Osteocyte (in vitro differentiated cells): ENCODE results near the gene PRLR. TPM values are rescaled to one million over a fixed set of nuclear protein-coding genes. Genes with fewer than 3 reads are reported as not detected.
"Not testable (repeated sequence)": the region's sequence is repeated elsewhere in the genome, so short reads cannot be mapped to it uniquely, and the experiment has no call there.

Experiments
- DNase-seq: peaks from one replicate; pipeline ENCODE4 v3.0.0; 2021; ENCODE audit warnings: mixed read lengths; ENCODE audit not compliant: unreplicated experiment; ENCODE audit errors: extremely low spot score
- H3K27ac Mint-ChIP-seq: one replicate; pipeline ENCODE4 v1.8.0; 2021; ENCODE audit warnings: mild to moderate bottlenecking, mixed read lengths; ENCODE audit not compliant: unreplicated experiment
- H3K27me3 Mint-ChIP-seq: one replicate; pipeline ENCODE4 v1.8.0; 2021; ENCODE audit warnings: mixed read lengths; ENCODE audit not compliant: unreplicated experiment
- H3K36me3 Mint-ChIP-seq: one replicate; pipeline ENCODE4 v1.8.0; 2021; ENCODE audit warnings: mixed read lengths; ENCODE audit not compliant: unreplicated experiment
- H3K4me1 Mint-ChIP-seq: one replicate; pipeline ENCODE4 v1.8.0; 2021; ENCODE audit warnings: mixed read lengths; ENCODE audit not compliant: unreplicated experiment
- H3K4me3 Mint-ChIP-seq: one replicate; pipeline ENCODE4 v1.8.0; 2021; ENCODE audit warnings: mild to moderate bottlenecking, moderate library complexity, mixed read lengths; ENCODE audit not compliant: unreplicated experiment
- H3K9me3 Mint-ChIP-seq: one replicate; pipeline ENCODE4 v1.8.0; 2021; ENCODE audit warnings: mixed read lengths; ENCODE audit not compliant: unreplicated experiment
- total RNA-seq: library from RNA; stranded (reverse); gene quantifications from 2 replicates; pipeline ENCODE4 v1.2.1, GENCODE V29; 2021
- TF ChIP-seq, protein P1 (sequence below): fragments of 200-600 bp; sonication (generic); IDR thresholded peaks from 2 replicates; pipeline ENCODE4 v1.5.0; 2021; ENCODE audit warnings: antibody characterized with exemption, mild to moderate bottlenecking, moderate library complexity

The PRLR gene
- total RNA-seq, 1 donor from 2014 or later: 0.30 TPM

DNA sequence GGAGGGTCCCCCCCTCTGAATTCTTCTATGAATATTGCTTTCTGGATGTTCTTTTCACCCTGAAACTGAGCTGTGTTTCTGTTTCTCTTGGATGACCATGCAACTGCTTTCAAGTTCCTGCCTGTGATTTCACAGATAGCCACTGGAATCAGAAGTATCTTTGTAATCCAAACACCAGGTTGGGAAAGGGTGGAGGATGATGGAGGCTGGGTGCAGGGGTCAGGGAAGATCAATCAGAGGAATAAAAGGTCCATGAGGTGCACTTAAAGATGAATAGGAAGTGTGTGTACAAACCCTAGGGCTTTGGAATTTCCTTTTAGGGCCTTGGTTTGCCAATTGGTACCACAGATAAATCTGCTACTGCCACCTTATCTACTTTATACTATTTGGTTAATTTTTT is 114.4 kb downstream of the PRLR start:
- Mint-ChIP-seq H3K9me3 (no peaks in the 10 kb centered on the region), H3K4me1 (no peaks in the 10 kb centered on the region), H3K27ac (no peak overlapping the region), H3K36me3 (no peaks in the 10 kb centered on the region), H3K27me3 (peaks cover under 1% of the 10 kb centered on the region), H3K4me3 (no peak overlapping the region)
- no peak for DNase-seq
- TF ChIP-seq, protein P1, sequence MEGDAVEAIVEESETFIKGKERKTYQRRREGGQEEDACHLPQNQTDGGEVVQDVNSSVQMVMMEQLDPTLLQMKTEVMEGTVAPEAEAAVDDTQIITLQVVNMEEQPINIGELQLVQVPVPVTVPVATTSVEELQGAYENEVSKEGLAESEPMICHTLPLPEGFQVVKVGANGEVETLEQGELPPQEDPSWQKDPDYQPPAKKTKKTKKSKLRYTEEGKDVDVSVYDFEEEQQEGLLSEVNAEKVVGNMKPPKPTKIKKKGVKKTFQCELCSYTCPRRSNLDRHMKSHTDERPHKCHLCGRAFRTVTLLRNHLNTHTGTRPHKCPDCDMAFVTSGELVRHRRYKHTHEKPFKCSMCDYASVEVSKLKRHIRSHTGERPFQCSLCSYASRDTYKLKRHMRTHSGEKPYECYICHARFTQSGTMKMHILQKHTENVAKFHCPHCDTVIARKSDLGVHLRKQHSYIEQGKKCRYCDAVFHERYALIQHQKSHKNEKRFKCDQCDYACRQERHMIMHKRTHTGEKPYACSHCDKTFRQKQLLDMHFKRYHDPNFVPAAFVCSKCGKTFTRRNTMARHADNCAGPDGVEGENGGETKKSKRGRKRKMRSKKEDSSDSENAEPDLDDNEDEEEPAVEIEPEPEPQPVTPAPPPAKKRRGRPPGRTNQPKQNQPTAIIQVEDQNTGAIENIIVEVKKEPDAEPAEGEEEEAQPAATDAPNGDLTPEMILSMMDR: no peak

DNA sequence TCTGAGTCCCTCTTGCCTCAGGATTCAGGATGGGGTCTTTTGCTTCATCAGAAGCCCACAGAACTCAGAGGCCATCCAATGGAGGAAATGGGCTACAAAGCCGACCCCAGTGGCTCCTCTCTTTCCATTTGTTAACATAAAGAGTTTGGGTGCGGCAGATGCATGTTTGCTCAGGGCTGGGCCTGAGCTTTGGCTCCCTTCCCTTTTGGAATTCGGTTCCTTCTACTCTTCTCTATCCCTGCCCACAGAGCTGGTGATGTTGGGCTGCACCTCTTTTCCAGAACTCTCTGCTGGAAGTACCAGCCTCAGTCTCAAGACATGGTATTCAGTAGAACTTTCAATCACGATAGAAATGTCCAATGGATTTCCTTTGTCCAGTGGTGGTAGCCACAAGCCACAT is 115.6 kb downstream of the PRLR start:
- TF ChIP-seq, protein P1: no peak
- H3K9me3 Mint-ChIP-seq: no peaks in the 10 kb centered on the region
- no peak for DNase-seq
- no peak overlapping the region for H3K4me3 Mint-ChIP-seq
- no peaks in the 10 kb centered on the region for H3K36me3 Mint-ChIP-seq
- peaks cover 7% of the 10 kb centered on the region for H3K27me3 Mint-ChIP-seq
- no peak overlapping the region for H3K27ac Mint-ChIP-seq
- H3K4me1 Mint-ChIP-seq: no peaks in the 10 kb centered on the region

DNA sequence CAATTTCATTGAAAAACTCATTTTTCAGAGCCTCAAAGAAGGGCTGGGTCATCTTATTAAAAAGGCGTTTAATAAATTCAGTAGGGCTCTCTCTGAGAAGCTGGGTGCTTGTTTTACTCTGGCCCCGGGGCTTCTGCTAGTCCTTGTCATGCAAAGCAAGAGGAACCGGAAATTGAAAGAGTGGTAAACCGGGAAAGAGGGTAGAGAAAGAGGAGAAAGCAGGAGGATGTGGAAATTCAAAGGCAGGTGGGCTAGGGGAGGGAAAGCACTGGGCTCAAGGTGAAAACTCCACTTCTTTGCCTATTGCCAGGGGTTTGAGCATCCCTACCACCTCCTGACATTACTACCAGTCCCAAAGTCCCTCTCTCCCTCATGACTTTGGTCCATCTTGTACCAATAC is 118.0 kb downstream of the PRLR start:
- Mint-ChIP-seq H3K4me1 (no peaks in the 10 kb centered on the region), H3K4me3 (no peak overlapping the region), H3K27ac (no peak overlapping the region), H3K36me3 (no peaks in the 10 kb centered on the region), H3K9me3 (no peaks in the 10 kb centered on the region), H3K27me3 (peaks cover 7% of the 10 kb centered on the region)
- DNase-seq: no peak
- TF ChIP-seq, protein P1: no peak

DNA sequence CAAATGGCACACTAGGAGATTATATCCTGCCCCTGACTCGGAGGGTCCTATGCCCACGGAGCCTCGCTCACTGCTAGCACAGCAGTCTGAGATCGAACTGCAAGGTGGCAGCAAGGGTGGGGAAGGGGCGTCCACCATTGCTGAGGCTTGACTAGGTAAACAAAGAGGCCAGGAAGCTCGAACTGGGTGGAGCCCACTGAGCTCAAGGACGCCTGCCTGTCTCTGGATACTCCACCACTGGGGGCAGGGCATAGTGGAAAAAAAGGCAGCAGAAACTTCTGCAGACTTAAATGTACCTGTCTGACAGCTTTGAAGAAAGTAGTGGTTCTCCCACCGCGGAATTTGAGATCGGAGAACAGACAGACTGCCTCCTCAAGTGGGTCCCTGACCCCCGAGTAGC is 125.7 kb downstream of the PRLR start:
- DNase-seq, H3K27ac Mint-ChIP-seq, H3K9me3 Mint-ChIP-seq, H3K36me3 Mint-ChIP-seq, H3K4me1 Mint-ChIP-seq, H3K27me3 Mint-ChIP-seq, H3K4me3 Mint-ChIP-seq: not testable (repeated sequence)

DNA sequence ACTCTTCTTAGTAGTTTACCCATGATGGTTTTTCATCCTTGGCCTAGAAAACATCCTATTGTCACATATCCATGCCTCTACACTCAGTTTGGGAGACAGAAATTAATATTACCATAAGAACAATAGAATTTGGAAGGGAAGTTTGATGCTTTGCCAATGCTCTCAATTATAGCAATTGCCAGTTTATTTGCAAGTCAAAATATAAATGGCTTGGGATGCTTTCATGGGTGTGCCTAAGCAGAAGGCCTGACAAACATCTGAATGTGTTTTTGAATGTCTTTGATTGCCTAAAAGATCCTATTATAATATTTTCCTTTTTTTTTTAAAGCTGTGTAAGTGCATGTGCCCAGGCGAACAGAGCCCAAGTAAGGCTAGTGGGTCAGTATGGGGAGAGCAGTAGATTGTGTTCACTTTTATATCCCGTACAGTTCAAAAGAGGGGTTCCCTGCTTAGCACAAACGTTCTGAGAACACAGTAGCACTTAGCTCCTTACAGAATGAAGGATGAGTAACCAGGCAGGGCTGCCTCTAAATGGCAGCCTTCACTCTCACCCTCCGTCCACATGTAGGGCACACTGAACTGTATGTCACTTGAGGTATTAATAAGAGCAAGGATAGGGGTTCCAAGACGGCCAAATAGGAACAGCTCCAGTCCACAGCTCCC is 126.5 kb downstream of the PRLR start:
- Mint-ChIP-seq H3K4me3 (no peak overlapping the region), H3K27me3 (peaks cover 5% of the 10 kb centered on the region), H3K4me1 (no peaks in the 10 kb centered on the region), H3K9me3 (no peaks in the 10 kb centered on the region), H3K27ac (no peak overlapping the region), H3K36me3 (no peaks in the 10 kb centered on the region)
- TF ChIP-seq, protein P1: no peak
- DNase-seq: no peak

DNA sequence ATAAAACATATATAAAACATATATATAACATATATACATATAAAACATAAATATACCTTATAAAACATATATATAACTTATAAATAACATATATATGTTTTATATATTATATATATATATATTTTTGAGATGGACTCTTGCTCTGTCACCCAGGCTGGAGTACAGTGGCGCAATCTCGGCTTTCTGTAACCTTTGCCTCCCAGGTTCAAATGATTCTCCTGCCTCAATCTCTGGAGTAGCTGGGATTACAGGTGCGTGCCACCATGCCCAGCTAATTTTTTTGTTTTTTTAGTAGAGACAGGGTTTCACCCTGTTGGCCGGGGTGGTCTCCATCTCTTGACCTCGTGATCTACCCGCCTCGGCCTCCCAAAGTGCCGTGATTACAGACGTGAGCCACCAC is 128.6 kb downstream of the PRLR start:
- H3K36me3 Mint-ChIP-seq, DNase-seq, H3K27me3 Mint-ChIP-seq, H3K9me3 Mint-ChIP-seq, H3K27ac Mint-ChIP-seq, H3K4me1 Mint-ChIP-seq, H3K4me3 Mint-ChIP-seq: not testable (repeated sequence)
